Measurements from ENCODE around the gene TREML1. TPM values are rescaled to one million over a fixed set of nuclear protein-coding genes. Genes with fewer than 3 reads are reported as not detected.

Gene TREML1
- total and polyA plus RNA-seq, 9 of the 15 experiments (the other 6 are each of a cell fraction or from before 2014, with no cell fraction given), result not detected

- TF ChIP-seq CTBP1 (IDR thresholded peaks at IDR 0.05; ENCODE audit: borderline replicate concordance) (peak; percentile 30; the same call in 1 of the 2 replicates), NCOA4 (IDR thresholded peaks at IDR 0.05; ENCODE audit: partially characterized antibody) (peak; percentile 9), SRF (CRISPR knock-in tag; IDR thresholded peaks at IDR 0.05) (peak in 1 of 2 experiments; percentile 85; a peak in 1 of 4 replicates), RBFOX2 (IDR thresholded peaks at IDR 0.05; ENCODE audit: low read depth, low read length) (peak; percentile 82), SMAD1 (IDR thresholded peaks at IDR 0.05; ENCODE audit: low read depth, low read length, partially characterized antibody) (no peak), DPF2 (IDR thresholded peaks at IDR 0.05) (peak; percentile 42; the same call in 1 of the 2 replicates), ZBTB17 (CRISPR knock-in tag; IDR thresholded peaks at IDR 0.05) (no peak)
Measured at GRCh38 chr6:41200901-41201763, 47.0 kb upstream of the TREML1 start, which contains the start of gene TREML2 (continued).

- no peaks in the 10 kb centered on the region for H3K36me3 ChIP-seq (ENCODE audit: control insufficient read depth, insufficient read depth, low read length)
- peak overlapping the region; percentile 69 for H3K4me2 ChIP-seq (ENCODE audit: insufficient read depth, low read length)
- TSS peak; percentile 53 for BruUV-seq (replicated peaks)
- no peaks in the 10 kb centered on the region for H3K79me2 ChIP-seq (ENCODE audit: control insufficient read depth, insufficient read depth, low read length)
- peak overlapping the region; percentile 63 for H3K27ac ChIP-seq (ENCODE audit: extremely low read depth, low read depth, low read length)
- H3K27me3 ChIP-seq (ENCODE audit: control insufficient read depth in 2 of 2, insufficient read depth in 2 of 2, low read length in 2 of 2), result no peaks in the 10 kb centered on the region; a peak in 1 of 5 replicates
- ChIA-PET POLR2A (interaction anchor here (0.6 to 2.4 kb wide), 8 partner anchors 10 to 170 kb away, joined by 3 to 10 read pairs (median 3); no protein-coding TSS in a partner anchor), CTCF (ENCODE audit: low intra/inter-chr PET ratio) (no interaction called here)
- H3K9ac ChIP-seq (ENCODE audit: insufficient read depth in 1 of 2, low read depth in 2 of 2, low read length in 2 of 2), result peak overlapping the region; percentile 53 to 88
- 5% methylated on average over 2 of the region's 2 CpGs for WGBS (ENCODE audit: insufficient coverage, low coverage, missing lambda C conversion rate)
- no peaks in the 10 kb centered on the region for H4K20me1 ChIP-seq (replicated peaks; ENCODE audit: control insufficient read depth, insufficient read depth, low read length)
- in situ Hi-C loops (cut with MboI), result no loop called here
- no peaks in the 10 kb centered on the region for H3K9me3 ChIP-seq (replicated peaks; ENCODE audit: control insufficient read depth, insufficient read depth, low read depth, low read length)
- FAIRE-seq (peak; percentile 89), ATAC-seq (peak; percentile 72), DNase-seq (ENCODE audit: extremely low read depth in 1 of 4, low spot score in 3 of 4) (peak in 2 of 4 experiments; percentile 72 to 76)
- H3K4me3 ChIP-seq, result peak overlapping the region; percentile 5; the same call in 1 of the 2 replicates
- H2AFZ ChIP-seq (ENCODE audit: low read depth, low read length), result peak overlapping the region; percentile 78
- peaks cover 21 to 38% of the 10 kb centered on the region in 2 experiments for H3K4me1 ChIP-seq (replicated peaks in 1 of 2; ENCODE audit: control insufficient read depth in 2 of 2, insufficient read depth in 2 of 2, low read length in 2 of 2)
- intact Hi-C loops (cut with micrococcal nuclease), result no loop called here
- no peaks in the 10 kb centered on the region for H3K9me1 ChIP-seq (ENCODE audit: control insufficient read depth, insufficient read depth, low read length)
- no peak for TF ChIP-seq ZNF75A (CRISPR knock-in tag; IDR thresholded peaks at IDR 0.05)
- no peak for TF ChIP-seq SRF (CRISPR knock-in tag; IDR thresholded peaks at IDR 0.05)
- TF ChIP-seq FOXK1 (CRISPR knock-in tag; IDR thresholded peaks at IDR 0.05; ENCODE audit: borderline replicate concordance), result 0 out of 2 replicates have a peak, but pooled peaks have one; percentile 10
- TF ChIP-seq NUFIP1 (IDR thresholded peaks at IDR 0.05; ENCODE audit: partially characterized antibody), result no peak
- TF ChIP-seq ZNF174 (CRISPR knock-in tag; IDR thresholded peaks at IDR 0.05), result no peak
- peak; percentile 63 for TF ChIP-seq C11orf30 (IDR thresholded peaks at IDR 0.05; ENCODE audit: low read depth)
- TF ChIP-seq KAT8 (IDR thresholded peaks at IDR 0.05; ENCODE audit: low read depth), result no peak
- TF ChIP-seq MTA2 (IDR thresholded peaks at IDR 0.05; ENCODE audit: low read depth), result no peak
- no peak for TF ChIP-seq ZNF197 (CRISPR knock-in tag; IDR thresholded peaks at IDR 0.05; ENCODE audit: low read depth)
- TF ChIP-seq ZNF830 (CRISPR knock-in tag; IDR thresholded peaks at IDR 0.05), result no peak
- TF ChIP-seq ZNF699 (CRISPR knock-in tag; IDR thresholded peaks at IDR 0.05; ENCODE audit: insufficient replicate concordance), result no peak
- TF ChIP-seq KLF10 (CRISPR knock-in tag; IDR thresholded peaks at IDR 0.05), result no peak
- no peak for TF ChIP-seq ESRRA (IDR thresholded peaks at IDR 0.05; ENCODE audit: borderline replicate concordance, low read depth)
- TF ChIP-seq ZC3H4 (CRISPR knock-in tag; IDR thresholded peaks at IDR 0.05; ENCODE audit: borderline replicate concordance), result no peak
- TF ChIP-seq XRCC5 (IDR thresholded peaks at IDR 0.05; ENCODE audit: low read depth, low read length), result no peak
- TF ChIP-seq ZNF79 (CRISPR knock-in tag; IDR thresholded peaks at IDR 0.05; ENCODE audit: low read depth), result no peak
- TF ChIP-seq DDX20 (tag; IDR thresholded peaks at IDR 0.05; ENCODE audit: low read depth), result no peak
Measured at GRCh38 chr6:41200296-41200900, 46.3 kb upstream of the TREML1 start.

All from K562 (cell line).